ENCODE data around the gene PRR12.

The PRR12 gene, protein sequence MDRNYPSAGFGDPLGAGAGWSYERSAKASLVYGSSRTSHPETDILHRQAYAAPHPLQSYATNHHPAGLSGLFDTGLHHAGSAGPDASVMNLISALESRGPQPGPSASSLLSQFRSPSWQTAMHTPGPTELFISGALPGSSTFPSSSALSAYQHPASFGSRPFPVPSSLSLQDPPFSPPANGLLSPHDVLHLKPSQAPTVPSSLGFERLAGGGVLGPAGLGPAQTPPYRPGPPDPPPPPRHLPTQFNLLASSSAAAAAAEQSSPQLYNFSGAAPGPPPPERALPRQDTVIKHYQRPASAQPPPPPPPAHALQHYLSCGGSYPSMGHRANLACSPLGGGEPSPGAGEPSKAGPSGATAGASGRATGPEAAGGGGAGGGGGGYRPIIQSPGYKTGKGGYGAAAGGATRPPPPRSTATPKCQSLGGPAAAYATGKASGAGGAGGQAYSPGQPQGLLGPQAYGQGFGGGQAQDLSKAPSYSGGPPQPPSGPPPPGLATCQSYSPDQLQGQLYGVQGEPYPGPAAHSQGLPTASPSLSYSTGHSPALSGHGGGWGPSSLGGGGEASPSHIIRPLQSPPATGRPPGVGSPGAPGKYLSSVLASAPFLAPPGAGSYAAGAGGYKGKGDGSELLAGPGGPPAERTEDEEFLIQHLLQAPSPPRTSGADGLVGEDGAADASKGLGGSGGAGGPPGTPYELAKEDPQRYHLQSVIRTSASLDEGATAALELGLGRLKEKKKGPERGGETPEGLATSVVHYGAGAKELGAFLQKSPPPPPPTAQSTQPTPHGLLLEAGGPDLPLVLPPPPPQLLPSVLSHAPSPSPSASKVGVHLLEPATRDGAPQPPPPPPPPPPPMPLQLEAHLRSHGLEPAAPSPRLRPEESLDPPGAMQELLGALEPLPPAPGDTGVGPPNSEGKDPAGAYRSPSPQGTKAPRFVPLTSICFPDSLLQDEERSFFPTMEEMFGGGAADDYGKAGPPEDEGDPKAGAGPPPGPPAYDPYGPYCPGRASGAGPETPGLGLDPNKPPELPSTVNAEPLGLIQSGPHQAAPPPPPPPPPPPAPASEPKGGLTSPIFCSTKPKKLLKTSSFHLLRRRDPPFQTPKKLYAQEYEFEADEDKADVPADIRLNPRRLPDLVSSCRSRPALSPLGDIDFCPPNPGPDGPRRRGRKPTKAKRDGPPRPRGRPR (N-terminal part only)

GRCh38 chr19:49590971-49591730 is at the start of gene PRR12:
Gene PRR12, plus strand, starts transcription at chr19:49591182. Its CDS starts 473 bp downstream, at chr19:49591655.
- H3K4me1 Mint-ChIP-seq (ENCODE audit: low read depth): peaks cover 38% of the 10 kb centered on the region
- peak within 1 kb of the TSS; percentile 86 for H3K27ac Mint-ChIP-seq
- H3K4me3 Mint-ChIP-seq: peak within 1 kb of the TSS; percentile 87
- H3K9me3 Mint-ChIP-seq: no peaks in the 10 kb centered on the region
- peaks cover 9% of the 10 kb centered on the region for H3K36me3 Mint-ChIP-seq (ENCODE audit: low read depth)
- peaks cover 8% of the 10 kb centered on the region for H3K27me3 Mint-ChIP-seq (ENCODE audit: low read depth)

DNA sequence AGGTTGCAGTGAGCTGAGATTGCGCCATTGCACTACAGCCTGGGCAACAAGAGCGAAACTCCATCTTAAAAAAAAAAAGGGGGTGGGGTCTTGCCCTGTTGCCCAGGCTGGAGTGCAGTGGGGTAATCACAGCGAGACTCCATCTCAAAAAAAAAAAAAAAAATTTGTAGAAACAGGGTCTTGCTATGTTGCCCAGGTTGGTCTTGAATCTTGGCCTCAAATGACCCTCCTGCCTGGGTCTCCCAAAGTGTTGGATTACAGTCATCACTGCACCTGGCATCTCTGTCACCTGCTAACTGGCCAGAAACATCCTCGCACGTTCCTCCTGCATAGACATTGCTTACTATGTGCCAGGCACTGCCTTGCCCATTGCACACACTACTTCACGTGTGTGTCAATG is 49.1 kb upstream of the PRR12 start:
- Mint-ChIP-seq H3K4me3 (no peak overlapping the region), H3K36me3 (ENCODE audit: low read depth) (peaks cover 4% of the 10 kb centered on the region), H3K27me3 (ENCODE audit: low read depth) (no peaks in the 10 kb centered on the region), H3K27ac (no peak overlapping the region), H3K4me1 (ENCODE audit: low read depth) (peaks cover 11% of the 10 kb centered on the region), H3K9me3 (no peaks in the 10 kb centered on the region)

DNA sequence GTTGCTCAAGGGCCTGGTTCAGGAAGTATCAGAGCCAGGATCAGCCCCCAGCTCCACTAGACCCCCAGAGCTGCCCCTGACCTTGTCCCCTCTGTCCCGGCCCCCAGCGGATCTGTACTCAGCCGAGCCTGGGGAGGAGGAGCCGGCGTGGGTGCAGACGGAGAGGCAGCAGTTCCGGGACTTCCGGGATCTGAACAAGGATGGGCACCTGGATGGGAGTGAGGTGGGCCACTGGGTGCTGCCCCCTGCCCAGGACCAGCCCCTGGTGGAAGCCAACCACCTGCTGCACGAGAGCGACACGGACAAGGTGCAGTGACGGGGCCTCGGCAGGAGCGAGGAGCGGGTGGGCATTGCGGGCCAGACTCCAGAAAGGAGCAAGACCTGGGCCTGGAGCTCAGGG is 48.5 kb upstream of the PRR12 start:
- Mint-ChIP-seq H3K36me3 (ENCODE audit: low read depth) (peaks cover 4% of the 10 kb centered on the region), H3K9me3 (no peaks in the 10 kb centered on the region), H3K27ac (no peak overlapping the region), H3K4me1 (ENCODE audit: low read depth) (peaks cover 14% of the 10 kb centered on the region), H3K4me3 (no peak overlapping the region), H3K27me3 (ENCODE audit: low read depth) (no peaks in the 10 kb centered on the region)

DNA sequence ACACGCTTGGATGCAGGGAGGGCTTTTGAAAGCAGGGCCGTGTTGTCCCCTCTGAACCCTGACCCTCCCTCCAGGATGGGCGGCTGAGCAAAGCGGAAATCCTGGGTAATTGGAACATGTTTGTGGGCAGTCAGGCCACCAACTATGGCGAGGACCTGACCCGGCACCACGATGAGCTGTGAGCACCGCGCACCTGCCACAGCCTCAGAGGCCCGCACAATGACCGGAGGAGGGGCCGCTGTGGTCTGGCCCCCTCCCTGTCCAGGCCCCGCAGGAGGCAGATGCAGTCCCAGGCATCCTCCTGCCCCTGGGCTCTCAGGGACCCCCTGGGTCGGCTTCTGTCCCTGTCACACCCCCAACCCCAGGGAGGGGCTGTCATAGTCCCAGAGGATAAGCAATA is 48.0 kb upstream of the PRR12 start:
- Mint-ChIP-seq H3K9me3 (no peaks in the 10 kb centered on the region), H3K4me1 (ENCODE audit: low read depth) (peaks cover 15% of the 10 kb centered on the region), H3K27ac (no peak overlapping the region), H3K36me3 (ENCODE audit: low read depth) (peaks cover 4% of the 10 kb centered on the region), H3K27me3 (ENCODE audit: low read depth) (no peaks in the 10 kb centered on the region), H3K4me3 (no peak overlapping the region)

- H3K27me3 Mint-ChIP-seq (ENCODE audit: low read depth): no peaks in the 10 kb centered on the region
- peaks cover 25% of the 10 kb centered on the region for H3K4me1 Mint-ChIP-seq (ENCODE audit: low read depth)
- no peaks in the 10 kb centered on the region for H3K9me3 Mint-ChIP-seq
- H3K27ac Mint-ChIP-seq: peak overlapping the region; percentile 26
- H3K36me3 Mint-ChIP-seq (ENCODE audit: low read depth): peaks cover 4% of the 10 kb centered on the region
- H3K4me3 Mint-ChIP-seq: no peak overlapping the region
Observed at GRCh38 chr19:49544154-49544553, 46.8 kb upstream of the PRR12 start.

GRCh38 chr19:49546825-49547565 is 44.0 kb upstream of the PRR12 start:
- peaks cover 29% of the 10 kb centered on the region for H3K4me1 Mint-ChIP-seq (ENCODE audit: low read depth)
- peaks cover 5% of the 10 kb centered on the region for H3K36me3 Mint-ChIP-seq (ENCODE audit: low read depth)
- H3K27me3 Mint-ChIP-seq (ENCODE audit: low read depth): no peaks in the 10 kb centered on the region
- peak overlapping the region; percentile 73 for H3K27ac Mint-ChIP-seq
- peak overlapping the region; percentile 82 for H3K4me3 Mint-ChIP-seq
- H3K9me3 Mint-ChIP-seq: no peaks in the 10 kb centered on the region

DNA sequence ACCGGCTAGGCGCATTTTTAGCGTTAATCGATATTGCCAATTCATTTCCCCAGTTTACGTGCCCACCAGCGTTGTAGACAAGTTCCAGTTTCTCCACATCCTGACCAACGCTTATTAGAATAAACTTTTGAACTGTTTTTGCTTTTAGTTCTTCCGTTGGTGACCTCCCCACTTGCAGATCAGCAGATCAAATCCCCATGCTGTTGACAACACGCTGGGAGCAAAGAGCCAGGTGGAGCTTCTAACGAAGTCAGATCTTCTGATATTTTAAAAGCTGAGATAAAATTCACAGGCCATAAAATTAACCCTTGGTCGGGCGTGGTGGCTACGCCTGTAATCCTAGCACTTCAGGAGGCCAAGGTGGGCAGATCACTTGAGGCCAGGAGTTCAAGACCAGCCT is 41.9 kb upstream of the PRR12 start:
- H3K4me3 Mint-ChIP-seq: no peak overlapping the region
- H3K27me3 Mint-ChIP-seq (ENCODE audit: low read depth): no peaks in the 10 kb centered on the region
- peak overlapping the region; percentile 56 for H3K27ac Mint-ChIP-seq
- H3K36me3 Mint-ChIP-seq (ENCODE audit: low read depth): peaks cover 13% of the 10 kb centered on the region
- peaks cover 41% of the 10 kb centered on the region for H3K4me1 Mint-ChIP-seq (ENCODE audit: low read depth)
- no peaks in the 10 kb centered on the region for H3K9me3 Mint-ChIP-seq

DNA sequence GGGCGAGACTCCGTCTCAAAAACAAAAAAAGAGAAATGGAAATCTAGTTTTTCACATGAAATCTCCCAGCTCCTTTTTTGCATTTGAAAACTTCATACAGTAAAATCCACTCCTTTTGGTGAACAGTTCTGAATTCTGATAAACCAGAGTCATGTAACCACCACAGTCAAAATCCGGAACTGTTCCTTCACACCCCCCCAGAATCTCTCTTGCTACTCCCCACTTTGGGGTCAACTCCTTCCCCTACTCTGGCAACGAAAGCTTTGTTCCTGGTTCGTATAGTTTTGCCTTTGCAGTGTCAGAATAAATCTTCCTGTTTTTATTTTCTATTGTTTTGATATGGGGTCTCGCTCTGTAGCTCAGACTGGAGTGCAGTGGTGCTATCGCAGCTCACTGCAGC is 39.5 kb upstream of the PRR12 start:
- peak overlapping the region; percentile 77 for H3K27ac Mint-ChIP-seq
- no peak overlapping the region for H3K4me3 Mint-ChIP-seq
- H3K36me3 Mint-ChIP-seq (ENCODE audit: low read depth): peaks cover 32% of the 10 kb centered on the region

GRCh38 chr19:49552749-49553148 is 38.2 kb upstream of the PRR12 start:
- Mint-ChIP-seq H3K27me3 (ENCODE audit: low read depth) (no peaks in the 10 kb centered on the region), H3K4me1 (ENCODE audit: low read depth) (peaks cover 52% of the 10 kb centered on the region), H3K9me3 (no peaks in the 10 kb centered on the region), H3K27ac (peak overlapping the region; percentile 99), H3K36me3 (ENCODE audit: low read depth) (peaks cover 38% of the 10 kb centered on the region), H3K4me3 (peak overlapping the region; percentile 84)

More for the DNA sequence above, 39.5 kb upstream of the PRR12 start:
- Mint-ChIP-seq H3K27me3 (ENCODE audit: low read depth) (no peaks in the 10 kb centered on the region), H3K9me3 (no peaks in the 10 kb centered on the region), H3K4me1 (ENCODE audit: low read depth) (peaks cover 54% of the 10 kb centered on the region)

GRCh38 chr19:49553451-49554271 is 37.3 kb upstream of the PRR12 start:
- peaks cover 43% of the 10 kb centered on the region for H3K36me3 Mint-ChIP-seq (ENCODE audit: low read depth)
- no peaks in the 10 kb centered on the region for H3K9me3 Mint-ChIP-seq
- no peaks in the 10 kb centered on the region for H3K27me3 Mint-ChIP-seq (ENCODE audit: low read depth)
- peaks cover 51% of the 10 kb centered on the region for H3K4me1 Mint-ChIP-seq (ENCODE audit: low read depth)
- peak overlapping the region; percentile 53 for H3K4me3 Mint-ChIP-seq
- H3K27ac Mint-ChIP-seq: peak overlapping the region; percentile 93

DNA sequence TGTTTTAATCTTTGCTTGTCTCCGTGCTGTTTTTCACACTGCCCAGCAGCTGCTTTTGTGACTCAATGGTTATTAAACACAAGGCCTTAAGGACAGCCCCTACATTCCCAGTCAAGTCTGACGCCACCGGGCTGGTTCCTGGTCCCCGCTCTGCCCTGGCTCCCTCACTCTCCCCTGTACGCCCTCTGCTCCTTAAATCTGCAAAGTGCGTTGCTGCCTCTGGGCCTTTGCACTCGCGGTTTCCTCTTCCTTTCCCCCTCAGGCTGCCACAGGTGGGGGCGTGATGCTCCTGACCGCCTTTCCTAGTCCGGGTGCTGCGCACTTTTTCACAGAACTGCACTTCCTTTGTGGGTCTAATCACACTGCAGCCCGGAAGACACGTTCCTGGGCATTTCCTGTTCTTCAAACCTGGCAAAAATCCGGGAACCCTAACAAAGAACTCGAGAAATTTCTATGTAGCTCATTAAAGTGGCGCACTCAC is 36.2 kb upstream of the PRR12 start:
- H3K27me3 Mint-ChIP-seq (ENCODE audit: low read depth): no peaks in the 10 kb centered on the region
- H3K9me3 Mint-ChIP-seq: no peaks in the 10 kb centered on the region
- H3K4me1 Mint-ChIP-seq (ENCODE audit: low read depth): peaks cover 53% of the 10 kb centered on the region
- H3K36me3 Mint-ChIP-seq (ENCODE audit: low read depth): peaks cover 54% of the 10 kb centered on the region
- peak overlapping the region; percentile 93 for H3K27ac Mint-ChIP-seq
- H3K4me3 Mint-ChIP-seq: peak overlapping the region; percentile 74

- H3K9me3 Mint-ChIP-seq: no peaks in the 10 kb centered on the region
- peaks cover 59% of the 10 kb centered on the region for H3K36me3 Mint-ChIP-seq (ENCODE audit: low read depth)
- peaks cover 64% of the 10 kb centered on the region for H3K4me1 Mint-ChIP-seq (ENCODE audit: low read depth)
- peak overlapping the region; percentile 30 for H3K4me3 Mint-ChIP-seq
- peak overlapping the region; percentile 93 for H3K27ac Mint-ChIP-seq
- H3K27me3 Mint-ChIP-seq (ENCODE audit: low read depth): no peaks in the 10 kb centered on the region
Observed at GRCh38 chr19:49555600-49556411, 35.2 kb upstream of the PRR12 start.
